ENCODE data around the gene NFYC.

The NFYC gene

GRCh38 chr1:40740039-40740996, 48.8 kb downstream of the NFYC start:
- Histone ChIP-seq H3K36me3 (ENCODE audit: insufficient read depth, low read length) (peaks cover 56% of the 10 kb centered on the region), H3K9me3 (ENCODE audit: insufficient read depth, low read depth, low read length) (no peaks in the 10 kb centered on the region), H3K27me3 (ENCODE audit: insufficient read depth, low read length) (no peaks in the 10 kb centered on the region), H3K4me1 (ENCODE audit: insufficient read depth, low read length) (peaks cover 9% of the 10 kb centered on the region; the same call in 1 of the 2 replicates), H3K4me3 (ENCODE audit: low read length) (no peak overlapping the region), H3K27ac (ENCODE audit: low read depth, low read length) (no peak overlapping the region), H3K9ac (ENCODE audit: low read depth, low read length) (no peak overlapping the region)
- 92% methylated on average over 5 of the region's 6 CpGs for WGBS

DNA sequence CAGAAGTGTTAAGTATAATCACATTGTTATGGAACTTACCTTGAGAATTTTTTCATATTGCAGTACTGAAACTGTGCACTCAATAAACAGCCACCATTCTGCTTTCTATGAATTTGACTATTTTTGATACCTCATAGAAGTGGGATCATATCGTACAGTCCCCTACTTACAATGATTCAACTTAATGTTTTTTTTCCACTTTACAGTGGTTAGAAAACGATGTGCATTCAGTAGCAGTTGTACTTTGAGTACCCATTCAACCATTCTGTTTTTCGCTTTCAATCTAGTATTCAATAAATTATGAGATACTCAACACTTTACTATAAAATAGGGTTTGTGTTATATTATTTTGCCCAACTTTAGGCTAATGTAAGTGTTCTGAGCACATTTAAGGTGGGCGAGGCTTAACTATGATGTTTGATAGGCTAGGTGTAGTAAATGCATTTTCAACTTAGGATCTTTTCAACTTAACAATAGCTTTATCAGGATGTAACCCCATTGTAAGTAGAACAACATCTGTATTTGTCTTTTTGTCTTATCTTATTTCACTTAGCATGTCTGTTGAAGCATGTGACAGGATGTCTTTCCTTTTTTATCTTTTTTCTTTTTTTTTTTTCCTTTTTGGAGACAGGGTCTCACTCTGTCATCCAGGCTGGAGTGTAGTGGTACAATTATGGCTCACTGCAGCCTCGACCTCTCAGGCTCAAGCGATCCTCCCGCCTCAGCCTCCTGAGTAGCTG, 49.7 kb downstream of the NFYC start:
- Histone ChIP-seq H3K27ac (ENCODE audit: low read depth, low read length) (no peak overlapping the region), H3K4me1 (ENCODE audit: insufficient read depth, low read length) (peaks cover under 1% of the 10 kb centered on the region; the same call in 1 of the 2 replicates), H3K36me3 (ENCODE audit: insufficient read depth, low read length) (peaks cover 62% of the 10 kb centered on the region), H3K9me3 (ENCODE audit: insufficient read depth, low read depth, low read length) (no peaks in the 10 kb centered on the region), H3K27me3 (ENCODE audit: insufficient read depth, low read length) (no peaks in the 10 kb centered on the region), H3K4me3 (ENCODE audit: low read length) (no peak overlapping the region), H3K9ac (ENCODE audit: low read depth, low read length) (no peak overlapping the region)
- 99% methylated on average over 6 of the region's 7 CpGs for WGBS

GRCh38 chr1:40742363-40743061, 51.0 kb downstream of the NFYC start:
- H3K4me1 ChIP-seq (ENCODE audit: insufficient read depth, low read length) = no peaks in the 10 kb centered on the region
- peaks cover 64% of the 10 kb centered on the region for H3K36me3 ChIP-seq (ENCODE audit: insufficient read depth, low read length)
- 98% methylated on average over 3 of the region's 3 CpGs for WGBS

DNA sequence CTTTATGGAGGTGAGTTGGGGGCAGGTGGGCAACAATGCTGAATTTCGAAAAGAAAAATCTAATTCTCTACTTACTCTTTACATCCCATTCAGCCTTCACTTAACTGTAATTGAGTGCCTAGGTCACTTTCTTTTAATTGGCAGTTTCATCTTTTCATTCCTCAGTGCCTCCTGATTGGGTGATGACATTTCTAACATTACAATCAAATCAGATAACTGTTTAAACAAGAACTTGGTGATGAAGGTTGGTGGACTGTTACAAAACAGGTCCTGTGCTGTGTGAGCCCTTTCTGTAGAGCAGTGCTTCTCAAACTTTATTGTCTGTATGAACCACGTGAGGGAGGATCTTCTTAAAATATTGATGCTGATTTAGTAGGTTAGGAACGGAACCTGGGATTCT, 51.9 kb downstream of the NFYC start:
- Histone ChIP-seq H3K4me1 (ENCODE audit: insufficient read depth, low read length) (no peaks in the 10 kb centered on the region), H3K9me3 (ENCODE audit: insufficient read depth, low read depth, low read length) (no peaks in the 10 kb centered on the region), H3K4me3 (ENCODE audit: low read length) (no peak overlapping the region), H3K36me3 (ENCODE audit: insufficient read depth, low read length) (peaks cover 69% of the 10 kb centered on the region), H3K9ac (ENCODE audit: low read depth, low read length) (no peak overlapping the region), H3K27ac (ENCODE audit: low read depth, low read length) (no peak overlapping the region), H3K27me3 (ENCODE audit: insufficient read depth, low read length) (no peaks in the 10 kb centered on the region)
- 93% methylated on average over 3 of the region's 3 CpGs for WGBS

More at GRCh38 chr1:40742363-40743061, 51.0 kb downstream of the NFYC start:
- H3K9ac ChIP-seq (ENCODE audit: low read depth, low read length) = no peak overlapping the region
- H3K27me3 ChIP-seq (ENCODE audit: insufficient read depth, low read length) = no peaks in the 10 kb centered on the region
- H3K9me3 ChIP-seq (ENCODE audit: insufficient read depth, low read depth, low read length) = no peaks in the 10 kb centered on the region
- H3K27ac ChIP-seq (ENCODE audit: low read depth, low read length) = no peak overlapping the region
- no peak overlapping the region for H3K4me3 ChIP-seq (ENCODE audit: low read length)

DNA sequence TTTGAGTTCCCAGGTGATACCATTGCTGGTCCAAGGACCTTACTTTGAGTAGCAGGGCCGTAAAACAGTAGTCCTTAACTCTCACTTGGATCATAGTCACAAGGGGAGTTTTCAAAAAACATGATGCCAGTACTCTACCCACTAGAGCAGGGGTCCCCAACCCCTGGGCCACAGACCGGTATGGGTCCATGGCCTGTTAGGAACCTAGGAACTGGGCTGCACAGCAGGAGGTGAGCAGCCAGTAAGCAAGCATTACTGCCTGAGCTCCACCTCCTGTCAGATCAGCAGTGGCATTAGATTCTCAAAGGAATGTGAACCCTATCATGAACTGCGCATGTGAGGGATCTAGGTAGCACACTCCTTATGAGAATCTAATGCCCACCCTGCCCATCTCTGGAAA, 52.4 kb downstream of the NFYC start:
- Histone ChIP-seq H3K4me3 (ENCODE audit: low read length) (no peak overlapping the region), H3K36me3 (ENCODE audit: insufficient read depth, low read length) (peaks cover 69% of the 10 kb centered on the region), H3K9me3 (ENCODE audit: insufficient read depth, low read depth, low read length) (no peaks in the 10 kb centered on the region), H3K27me3 (ENCODE audit: insufficient read depth, low read length) (no peaks in the 10 kb centered on the region), H3K27ac (ENCODE audit: low read depth, low read length) (no peak overlapping the region), H3K4me1 (ENCODE audit: insufficient read depth, low read length) (no peaks in the 10 kb centered on the region), H3K9ac (ENCODE audit: low read depth, low read length) (no peak overlapping the region)
- WGBS = 92% methylated on average over 3 of the region's 3 CpGs

DNA sequence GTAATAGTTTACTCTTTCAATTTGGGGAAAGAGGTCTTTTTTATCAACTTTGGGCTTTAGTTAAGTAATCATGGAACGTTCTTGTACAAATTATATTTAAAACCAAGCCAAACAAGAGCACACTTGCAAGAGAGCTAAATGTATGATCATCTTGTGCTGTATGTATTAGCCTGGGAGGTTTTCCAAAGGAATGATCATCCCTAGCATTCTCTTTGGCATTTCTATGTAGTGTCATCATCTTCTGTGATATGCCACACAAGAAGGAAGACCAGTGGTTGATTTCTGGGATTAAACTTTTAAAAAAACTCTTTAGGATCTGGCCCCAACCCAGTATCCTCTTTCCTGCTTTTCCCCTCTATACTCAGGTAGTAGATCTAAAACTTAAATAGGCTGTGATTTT, 53.7 kb downstream of the NFYC start:
- no peak overlapping the region for H3K4me3 ChIP-seq (ENCODE audit: low read length)
- peaks cover 69% of the 10 kb centered on the region for H3K36me3 ChIP-seq (ENCODE audit: insufficient read depth, low read length)
- no peaks in the 10 kb centered on the region for H3K9me3 ChIP-seq (ENCODE audit: insufficient read depth, low read depth, low read length)
- H3K27ac ChIP-seq (ENCODE audit: low read depth, low read length) = no peak overlapping the region
- WGBS = no CpG with 5 or more reads among the region's 1 CpG
- H3K27me3 ChIP-seq (ENCODE audit: insufficient read depth, low read length) = no peaks in the 10 kb centered on the region
- H3K4me1 ChIP-seq (ENCODE audit: insufficient read depth, low read length) = no peaks in the 10 kb centered on the region
- no peak overlapping the region for H3K9ac ChIP-seq (ENCODE audit: low read depth, low read length)

GRCh38 chr1:40746344-40747090, 55.0 kb downstream of the NFYC start:
- 100% methylated on average over 2 of the region's 2 CpGs for WGBS
- Histone ChIP-seq H3K9ac (ENCODE audit: low read depth, low read length) (no peak overlapping the region), H3K27me3 (ENCODE audit: insufficient read depth, low read length) (no peaks in the 10 kb centered on the region), H3K27ac (ENCODE audit: low read depth, low read length) (no peak overlapping the region), H3K4me1 (ENCODE audit: insufficient read depth, low read length) (no peaks in the 10 kb centered on the region), H3K9me3 (ENCODE audit: insufficient read depth, low read depth, low read length) (no peaks in the 10 kb centered on the region), H3K4me3 (ENCODE audit: low read length) (no peak overlapping the region), H3K36me3 (ENCODE audit: insufficient read depth, low read length) (peaks cover 71% of the 10 kb centered on the region)

GRCh38 chr1:40748841-40749718, 57.6 kb downstream of the NFYC start:
- Histone ChIP-seq H3K4me3 (ENCODE audit: low read length) (no peak overlapping the region), H3K9me3 (ENCODE audit: insufficient read depth, low read depth, low read length) (no peaks in the 10 kb centered on the region), H3K27me3 (ENCODE audit: insufficient read depth, low read length) (no peaks in the 10 kb centered on the region), H3K4me1 (ENCODE audit: insufficient read depth, low read length) (no peaks in the 10 kb centered on the region), H3K36me3 (ENCODE audit: insufficient read depth, low read length) (peaks cover 76% of the 10 kb centered on the region), H3K27ac (ENCODE audit: low read depth, low read length) (no peak overlapping the region), H3K9ac (ENCODE audit: low read depth, low read length) (no peak overlapping the region)
- 95% methylated on average over 5 of the region's 5 CpGs for WGBS

GRCh38 chr1:40749817-40750216, 58.3 kb downstream of the NFYC start:
- Histone ChIP-seq H3K9me3 (ENCODE audit: insufficient read depth, low read depth, low read length) (no peaks in the 10 kb centered on the region), H3K27ac (ENCODE audit: low read depth, low read length) (no peak overlapping the region), H3K9ac (ENCODE audit: low read depth, low read length) (no peak overlapping the region), H3K4me1 (ENCODE audit: insufficient read depth, low read length) (no peaks in the 10 kb centered on the region), H3K27me3 (ENCODE audit: insufficient read depth, low read length) (no peaks in the 10 kb centered on the region), H3K4me3 (ENCODE audit: low read length) (no peak overlapping the region), H3K36me3 (ENCODE audit: insufficient read depth, low read length) (peaks cover 84% of the 10 kb centered on the region)
- WGBS = 85% methylated on average over 3 of the region's 3 CpGs

DNA sequence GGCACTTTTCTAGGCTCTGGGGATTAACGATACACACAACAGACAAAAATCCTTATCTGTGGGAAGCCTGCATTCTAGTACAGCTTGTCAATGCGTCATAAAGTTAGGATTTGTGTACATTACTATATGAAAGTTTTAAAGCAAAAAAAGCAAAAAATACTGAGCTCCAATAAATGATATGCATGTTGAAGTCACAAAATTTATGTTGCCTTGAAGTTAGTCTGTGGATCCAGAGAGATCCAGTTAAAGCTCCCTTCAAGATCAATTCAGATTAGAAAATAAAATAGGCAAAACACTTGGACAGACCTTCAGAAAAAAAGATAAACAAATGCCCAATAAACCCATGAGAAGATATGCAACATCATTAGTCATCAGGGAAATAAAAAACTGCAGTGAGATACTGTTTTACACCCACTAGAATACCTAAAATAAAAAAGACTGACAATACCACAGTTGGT, 59.0 kb downstream of the NFYC start:
- Histone ChIP-seq H3K27me3 (ENCODE audit: insufficient read depth, low read length) (no peaks in the 10 kb centered on the region), H3K9me3 (ENCODE audit: insufficient read depth, low read depth, low read length) (no peaks in the 10 kb centered on the region), H3K9ac (ENCODE audit: low read depth, low read length) (no peak overlapping the region), H3K4me3 (ENCODE audit: low read length) (no peak overlapping the region), H3K4me1 (ENCODE audit: insufficient read depth, low read length) (no peaks in the 10 kb centered on the region), H3K27ac (ENCODE audit: low read depth, low read length) (no peak overlapping the region), H3K36me3 (ENCODE audit: insufficient read depth, low read length) (peaks cover 87% of the 10 kb centered on the region)
- 94% methylated on average over 2 of the region's 2 CpGs for WGBS

All from HUES64 (cell line).